Activated CD8-positive, alpha-beta T cell treated with anti-CD3 and anti-CD28 coated beads, Interleukin-2, amount 10 ng/mL, durations not matched to agents 7 days and 5 days (primary cell): ENCODE results near the gene HPCAL1. TPM values are rescaled to one million over a fixed set of nuclear protein-coding genes. Genes with fewer than 3 reads are reported as not detected.
A peak's percentile ranks its signal among the peaks of the same experiment; 100 is the strongest.
"Not testable (repeated sequence)": the region's sequence is repeated elsewhere in the genome, so short reads cannot be mapped to it uniquely, and the experiment has no call there.

ENCODE experiments used
- ATAC-seq: fragments of 150-1000 bp; cut with Tn5 transposase; one replicate; pipeline ENCODE4 v1.10.0; 2021; ENCODE audit warnings: moderate library complexity
- CTCF ChIA-PET: fragments of 350-600 bp; sonication (Branson Sonifier 250); formaldehyde crosslinking; loops from one replicate; lab custom pipeline; 2021; ENCODE audit warnings: antibody characterized with exemption; lab: Charles Lee
- POLR2A ChIA-PET: fragments of 350-600 bp; sonication (Branson Sonifier 250); formaldehyde crosslinking; loops from one replicate; lab custom pipeline; 2021; ENCODE audit warnings: antibody characterized with exemption; lab: Charles Lee
- DNase-seq: peaks from one replicate; pipeline ENCODE4 v3.0.0-alpha.2; 2020
- H3K27ac Mint-ChIP-seq: one replicate; pipeline ENCODE4 v1.8.0; 2021; ENCODE audit warnings: mild to moderate bottlenecking, mixed read lengths
- H3K27me3 Mint-ChIP-seq: one replicate; pipeline ENCODE4 v1.8.0; 2021; ENCODE audit warnings: low read depth, mixed read lengths
- H3K36me3 Mint-ChIP-seq: one replicate; pipeline ENCODE4 v1.8.0; 2021; ENCODE audit warnings: low read depth, mixed read lengths
- H3K4me1 Mint-ChIP-seq: one replicate; pipeline ENCODE4 v1.8.0; 2021; ENCODE audit warnings: low read depth, mixed read lengths
- H3K4me3 Mint-ChIP-seq: one replicate; pipeline ENCODE4 v1.8.0; 2021; ENCODE audit warnings: mild to moderate bottlenecking, mixed read lengths
- H3K9me3 Mint-ChIP-seq: one replicate; pipeline ENCODE4 v1.8.0; 2022; ENCODE audit warnings: mixed read lengths; ENCODE audit not compliant: insufficient read depth
- total RNA-seq, 2 experiments: library from RNA; stranded (reverse); gene quantifications; one replicate each; pipeline ENCODE4 v1.2.3, GENCODE V29; 2021

Gene HPCAL1
- total RNA-seq, 2 experiments from 2014 or later = 55.8 to 56.6 TPM

DNA sequence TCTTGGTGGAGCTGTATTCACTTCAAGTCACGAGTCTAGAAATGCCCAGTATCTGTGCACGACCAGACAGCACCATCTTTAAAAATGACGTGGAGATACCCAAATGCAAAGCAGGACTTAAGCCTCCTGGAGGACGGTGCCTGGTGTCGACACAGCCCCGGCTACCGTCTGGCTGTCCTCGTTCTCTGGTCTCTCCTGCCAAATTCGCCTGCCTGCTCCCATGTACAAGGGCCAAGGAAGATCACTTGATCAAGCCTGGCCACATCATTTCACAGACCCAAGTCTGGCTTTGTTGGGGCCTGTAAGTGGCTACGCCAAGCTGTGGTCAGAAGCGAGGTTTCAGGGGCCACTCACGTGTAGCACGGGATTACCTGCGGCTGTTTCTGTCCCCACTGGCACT is 136.0 kb downstream of the HPCAL1 start:
- ChIA-PET CTCF (interaction anchor here (0.8 to 4.6 kb wide), 6 partner anchors 9 to 368 kb away, joined by 3 to 23 read pairs (median 4); no protein-coding TSS in a partner anchor), POLR2A (no interaction called here)
- Mint-ChIP-seq H3K4me3 (no peak overlapping the region), H3K27ac (no peak overlapping the region), H3K9me3 (no peaks in the 10 kb centered on the region), H3K4me1 (peaks cover 5% of the 10 kb centered on the region), H3K36me3 (peaks cover 35% of the 10 kb centered on the region), H3K27me3 (no peaks in the 10 kb centered on the region)
- ATAC-seq (no peak), DNase-seq (no peak)

DNA sequence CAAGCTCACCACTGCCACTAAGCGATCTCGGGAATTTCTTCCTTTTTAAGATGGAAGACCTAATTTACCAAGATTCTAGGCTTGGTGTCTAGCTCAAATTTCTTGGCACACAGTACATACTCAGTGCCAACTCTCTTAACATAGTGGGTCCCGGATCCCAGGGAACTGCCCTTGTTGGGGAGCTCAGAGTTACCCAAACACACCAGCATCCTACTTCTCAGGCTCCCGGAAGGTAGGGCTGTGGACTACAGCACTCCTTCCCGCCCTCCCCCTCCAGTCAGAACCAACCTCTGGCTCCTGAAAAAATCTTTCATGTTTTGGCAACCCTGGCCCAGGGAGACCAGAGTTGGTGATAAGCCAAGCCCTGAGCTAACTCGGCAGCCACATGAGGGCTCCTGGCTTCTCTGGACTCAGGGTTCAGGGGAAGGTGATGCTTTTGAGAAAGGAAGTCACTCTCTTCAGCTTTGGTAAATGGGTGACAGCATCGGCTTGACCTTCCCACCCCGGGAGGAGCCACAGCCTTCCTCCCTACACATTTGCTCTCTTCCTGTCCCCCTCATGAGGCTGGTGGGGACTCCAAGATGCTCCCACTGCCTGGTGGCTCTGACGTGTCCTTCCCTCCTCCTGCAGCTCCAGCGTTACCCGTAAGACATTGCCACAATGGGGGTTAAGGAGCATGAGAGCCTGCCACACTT is 136.6 kb downstream of the HPCAL1 start:
- Mint-ChIP-seq H3K9me3 (no peaks in the 10 kb centered on the region), H3K4me3 (no peak overlapping the region), H3K27me3 (no peaks in the 10 kb centered on the region), H3K27ac (no peak overlapping the region), H3K4me1 (peaks cover 6% of the 10 kb centered on the region), H3K36me3 (peaks cover 41% of the 10 kb centered on the region)
- ATAC-seq (no peak), DNase-seq (no peak)
- CTCF ChIA-PET = interaction anchor here (0.8 to 4.6 kb wide), 8 partner anchors 8 to 369 kb away, joined by 3 to 23 read pairs (median 4); partner anchors contain the start of gene ODC1
- POLR2A ChIA-PET = no interaction called here

DNA sequence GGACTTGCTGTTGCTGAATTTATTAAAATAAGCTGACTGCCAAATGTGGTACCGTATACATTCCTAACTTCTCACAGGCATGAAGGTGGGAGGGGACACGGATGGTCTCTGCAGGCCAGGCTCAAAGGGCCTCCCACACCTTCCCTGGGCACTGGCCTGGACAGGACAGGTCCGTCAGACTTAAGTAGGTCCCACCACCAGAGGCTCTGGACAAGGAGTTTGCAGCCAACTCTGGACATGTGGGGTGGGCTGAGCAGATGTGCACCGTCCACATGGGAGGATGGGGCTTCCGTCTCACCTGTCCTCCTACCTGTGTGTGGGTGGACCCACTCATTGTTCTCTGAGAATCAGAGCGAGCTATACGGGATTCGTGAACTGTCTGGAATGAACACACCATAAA is 137.3 kb downstream of the HPCAL1 start:
- H3K27ac Mint-ChIP-seq = no peak overlapping the region
- peaks cover 9% of the 10 kb centered on the region for H3K4me1 Mint-ChIP-seq
- ChIA-PET POLR2A (no interaction called here), CTCF (interaction anchor here (1.1 to 4.6 kb wide), 5 partner anchors 9 to 370 kb away, joined by 3 to 23 read pairs (median 4); partner anchors contain the start of gene ODC1)
- ATAC-seq (no peak), DNase-seq (no peak)
- H3K4me3 Mint-ChIP-seq = no peak overlapping the region
- peaks cover 47% of the 10 kb centered on the region for H3K36me3 Mint-ChIP-seq
- H3K9me3 Mint-ChIP-seq = no peaks in the 10 kb centered on the region
- no peaks in the 10 kb centered on the region for H3K27me3 Mint-ChIP-seq

DNA sequence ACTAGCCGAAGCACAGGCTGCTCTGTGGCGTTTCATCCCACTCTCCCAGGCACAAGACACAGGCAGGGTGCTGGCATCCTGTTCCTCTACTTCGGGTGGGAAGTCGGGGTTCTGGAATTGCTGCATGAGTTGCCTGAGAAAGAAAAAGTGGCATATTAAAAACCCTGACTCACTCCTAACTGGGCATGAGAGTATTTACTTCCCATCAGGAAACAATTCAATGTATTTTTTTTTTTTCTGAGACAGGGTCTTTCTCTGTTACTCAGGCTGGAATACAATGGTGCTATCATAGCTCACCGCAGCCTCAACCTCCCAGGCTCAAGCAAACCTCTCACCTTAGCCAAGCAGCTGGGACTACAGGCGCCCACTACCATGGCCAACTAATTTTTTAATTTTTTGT is 138.0 kb downstream of the HPCAL1 start:
- Mint-ChIP-seq H3K27ac (no peak overlapping the region), H3K4me1 (peaks cover 14% of the 10 kb centered on the region), H3K27me3 (no peaks in the 10 kb centered on the region), H3K36me3 (peaks cover 47% of the 10 kb centered on the region), H3K4me3 (no peak overlapping the region), H3K9me3 (no peaks in the 10 kb centered on the region)
- DNase-seq = no peak
- ChIA-PET CTCF (interaction anchor here (1.2 to 4.6 kb wide), 2 partner anchors 228 to 368 kb away, joined by 8 to 23 read pairs; no protein-coding TSS in a partner anchor), POLR2A (no interaction called here)
- no peak for ATAC-seq

DNA sequence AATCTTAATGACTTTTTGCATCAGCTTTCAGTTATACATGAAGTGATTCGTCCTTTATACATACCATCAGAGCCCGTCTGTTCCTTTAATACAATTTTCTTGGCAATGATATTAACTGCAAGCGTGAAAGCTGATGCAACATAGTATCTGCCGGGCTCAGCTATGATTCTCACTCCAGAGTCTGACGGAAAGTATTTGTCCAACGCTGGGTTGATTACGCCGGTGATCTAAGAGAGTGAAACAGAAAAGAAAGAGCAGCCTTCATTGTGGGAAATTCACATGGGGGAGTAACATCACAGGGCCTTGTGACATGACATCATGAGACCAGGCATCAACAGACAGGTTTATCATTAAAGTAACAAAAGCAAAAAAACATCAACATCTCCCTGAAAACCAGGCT is 139.2 kb downstream of the HPCAL1 start:
- H3K36me3 Mint-ChIP-seq = peaks cover 47% of the 10 kb centered on the region
- H3K9me3 Mint-ChIP-seq = no peaks in the 10 kb centered on the region
- peaks cover 23% of the 10 kb centered on the region for H3K4me1 Mint-ChIP-seq
- CTCF ChIA-PET = interaction anchor here (0.8 to 2.5 kb wide), 2 partner anchors 34 to 317 kb away, joined by 3 to 7 read pairs; no protein-coding TSS in a partner anchor
- DNase-seq (no peak), ATAC-seq (no peak)
- no peak overlapping the region for H3K4me3 Mint-ChIP-seq
- H3K27me3 Mint-ChIP-seq = no peaks in the 10 kb centered on the region
- POLR2A ChIA-PET = no interaction called here
- H3K27ac Mint-ChIP-seq = no peak overlapping the region

DNA sequence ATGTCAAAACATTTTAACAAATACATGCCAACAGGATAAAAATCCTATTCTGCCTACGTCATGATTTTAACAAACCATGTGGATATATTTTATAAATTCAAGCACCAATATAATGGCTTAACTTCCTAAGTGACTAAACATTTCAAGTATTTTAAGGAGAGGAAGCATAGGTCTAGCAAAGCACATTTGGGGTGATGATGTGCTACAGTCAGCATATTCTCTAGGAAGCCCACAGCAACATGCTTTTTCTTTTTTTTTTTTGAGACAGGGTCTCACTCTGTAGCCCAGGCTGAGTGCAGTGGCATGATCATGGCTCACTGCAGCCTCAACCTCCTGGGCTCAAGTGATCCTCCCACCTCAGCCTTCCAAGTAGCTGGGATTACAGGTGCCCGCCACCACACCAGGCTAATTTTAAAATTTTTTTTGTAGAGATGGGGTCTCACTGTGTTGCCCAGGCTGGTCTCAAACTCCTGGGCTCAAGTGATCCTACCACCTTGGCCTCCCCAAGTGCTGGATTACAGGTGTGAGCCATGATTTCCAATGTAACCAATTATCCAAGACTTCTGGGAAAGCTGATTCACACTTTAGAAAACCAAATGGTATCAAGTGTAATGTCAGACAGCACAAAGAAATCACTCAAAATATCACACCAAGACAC is 139.9 kb downstream of the HPCAL1 start:
- H3K27ac Mint-ChIP-seq, H3K27me3 Mint-ChIP-seq, DNase-seq, POLR2A ChIA-PET, ATAC-seq, H3K9me3 Mint-ChIP-seq, H3K4me3 Mint-ChIP-seq: not testable (repeated sequence)
- Mint-ChIP-seq H3K36me3 (peaks cover 50% of the 10 kb centered on the region), H3K4me1 (peaks cover 28% of the 10 kb centered on the region)
- CTCF ChIA-PET = interaction anchor here (1.0 to 2.5 kb wide), 4 partner anchors 8 to 369 kb away, joined by 3 to 8 read pairs (median 6); no protein-coding TSS in a partner anchor

DNA sequence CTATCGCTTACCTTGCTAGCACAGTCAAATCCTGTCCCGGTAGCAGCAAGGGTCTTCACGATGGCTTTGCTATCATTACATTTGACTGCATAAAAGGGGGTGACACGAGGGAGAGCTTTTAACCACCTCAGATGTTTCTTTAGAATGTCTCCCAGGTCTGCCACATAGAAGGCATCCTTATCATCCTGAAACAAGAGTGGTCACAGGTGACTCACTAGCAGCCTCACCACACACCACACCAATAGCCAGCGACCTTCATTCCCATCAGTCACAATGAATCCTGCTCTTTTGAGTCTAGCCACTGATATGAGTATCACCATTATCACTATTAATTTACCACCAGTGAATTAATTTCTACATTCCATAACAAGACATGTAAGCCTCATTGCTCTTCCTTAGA is 141.8 kb downstream of the HPCAL1 start:
- H3K9me3 Mint-ChIP-seq = no peaks in the 10 kb centered on the region
- no peak overlapping the region for H3K27ac Mint-ChIP-seq
- CTCF ChIA-PET = interaction anchor here (1.7 to 5.1 kb wide), 4 partner anchors 9 to 320 kb away, joined by 5 to 47 read pairs (median 14); no protein-coding TSS in a partner anchor
- H3K4me3 Mint-ChIP-seq = no peak overlapping the region
- POLR2A ChIA-PET = no interaction called here
- no peak for ATAC-seq
- peak; percentile 43 for DNase-seq
- peaks cover 32% of the 10 kb centered on the region for H3K4me1 Mint-ChIP-seq
- peaks cover 42% of the 10 kb centered on the region for H3K36me3 Mint-ChIP-seq
- no peaks in the 10 kb centered on the region for H3K27me3 Mint-ChIP-seq

DNA sequence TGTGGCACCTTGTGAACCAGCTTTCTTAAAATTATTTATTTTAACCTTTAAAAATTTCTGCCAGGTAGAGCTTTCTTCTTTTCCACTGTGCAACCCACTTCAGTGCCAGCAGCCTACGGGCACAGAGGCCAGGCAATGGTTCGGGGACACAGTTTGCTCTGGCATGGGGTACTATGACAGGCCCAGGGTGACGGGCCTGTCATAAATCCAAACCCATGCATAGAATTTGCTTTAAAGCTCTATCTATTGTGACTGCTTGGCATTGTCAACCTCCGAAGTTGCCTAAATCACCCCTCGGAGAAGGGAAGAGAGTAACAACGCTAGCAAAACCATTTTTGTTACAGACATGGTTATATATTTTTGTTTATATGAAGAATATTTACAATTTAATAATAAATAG is 143.9 kb downstream of the HPCAL1 start:
- ATAC-seq (no peak), DNase-seq (no peak)
- Mint-ChIP-seq H3K36me3 (peaks cover 30% of the 10 kb centered on the region), H3K4me1 (peaks cover 43% of the 10 kb centered on the region), H3K9me3 (no peaks in the 10 kb centered on the region), H3K27me3 (no peaks in the 10 kb centered on the region), H3K4me3 (peak overlapping the region; percentile 65), H3K27ac (no peak overlapping the region)
- ChIA-PET POLR2A (interaction anchor here (0.8 to 1.2 kb wide), 2 partner anchors 14 to 208 kb away, joined by 3 read pairs; no protein-coding TSS in a partner anchor), CTCF (interaction anchor here (1.1 to 5.1 kb wide), 10 partner anchors 7 to 647 kb away, joined by 3 to 47 read pairs (median 4); no protein-coding TSS in a partner anchor)

DNA sequence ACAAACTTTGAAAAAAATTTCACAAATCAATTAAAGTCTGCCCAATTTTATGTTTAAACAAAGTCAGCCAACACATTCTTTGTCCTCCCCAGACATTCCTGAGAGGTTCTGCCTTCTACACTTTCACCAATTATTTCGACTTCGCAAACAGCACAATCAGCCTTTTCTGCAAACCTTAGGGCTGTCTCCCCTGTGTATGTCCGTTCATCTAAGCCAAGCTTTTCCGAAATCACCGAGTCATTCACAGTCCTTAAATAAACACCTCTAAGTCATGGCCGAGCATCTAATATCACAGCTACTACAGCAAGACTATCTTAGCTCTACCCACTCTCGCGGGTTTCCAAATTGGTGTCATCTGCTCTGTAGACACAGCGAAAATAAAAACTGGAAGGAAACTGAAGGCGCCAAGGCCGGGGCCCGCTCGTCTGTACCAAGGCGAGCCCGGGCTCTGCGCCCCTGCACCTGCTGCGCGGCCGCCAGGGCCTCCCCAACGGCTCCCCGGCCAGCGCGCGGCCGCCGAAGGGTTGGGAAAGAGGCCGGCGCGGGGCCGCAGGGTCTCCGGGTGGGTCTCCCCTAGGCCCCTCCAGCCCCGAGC is 144.7 kb downstream of the HPCAL1 start:
- Mint-ChIP-seq H3K27me3 (no peaks in the 10 kb centered on the region), H3K4me1 (peaks cover 43% of the 10 kb centered on the region), H3K9me3 (no peaks in the 10 kb centered on the region), H3K4me3 (peak overlapping the region; percentile 87), H3K27ac (peak overlapping the region; percentile 84), H3K36me3 (peaks cover 24% of the 10 kb centered on the region)
- DNase-seq (peak; percentile 64), ATAC-seq (peak; percentile 18)
- POLR2A ChIA-PET = interaction anchor here (1.0 to 1.9 kb wide), 6 partner anchors 46 to 326 kb away, joined by 3 to 6 read pairs (median 5); partner anchors contain the start of gene RRM2
- CTCF ChIA-PET = interaction anchor here (1.1 to 5.1 kb wide), 13 partner anchors 8 to 648 kb away, joined by 3 to 47 read pairs (median 4); partner anchors contain the start of gene NOL10

DNA sequence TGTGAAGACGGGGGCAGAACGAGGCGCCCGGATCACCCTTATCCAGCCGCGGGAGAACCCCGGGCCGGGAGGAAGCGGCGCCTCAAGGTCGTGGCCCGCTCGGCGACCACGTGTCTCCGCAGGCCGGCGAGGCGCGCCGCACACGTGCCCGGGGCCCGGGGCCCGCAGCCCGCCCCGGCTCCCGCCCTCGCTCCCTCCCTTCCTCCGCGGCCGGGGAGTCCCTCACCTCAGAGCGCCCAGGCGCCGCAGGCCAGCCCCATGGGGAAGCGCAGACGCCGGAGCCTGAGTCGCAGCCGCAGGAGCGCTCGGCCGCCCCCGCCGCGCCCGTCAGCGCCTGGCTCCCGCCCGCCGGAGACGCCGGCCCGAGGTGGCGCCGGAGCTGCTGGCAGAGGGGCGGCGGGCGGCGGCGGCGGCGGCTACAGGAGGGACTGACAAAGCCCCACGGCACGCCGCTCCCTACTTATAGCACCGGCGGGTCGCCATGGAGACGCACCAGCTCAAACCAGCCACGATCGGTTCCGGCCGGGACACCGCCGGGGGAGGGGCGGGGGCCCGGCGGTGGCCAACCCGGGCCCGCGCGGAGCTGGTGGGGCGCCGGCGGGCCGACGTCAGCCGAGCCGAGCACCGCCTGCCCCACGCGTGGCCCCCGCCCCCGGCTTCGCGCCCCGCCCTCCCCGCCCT is 145.3 kb downstream of the HPCAL1 start, which contains the start of gene ODC1:
ODC1 (minus strand) TSS at position 433 of the 681 bp plus-strand sequence. CDS start 3,295 bp downstream, outside the sequence.
- DNase-seq (peak; percentile 96), ATAC-seq (peak; percentile 87)
- peak within 1 kb of the TSS; percentile 91 for H3K27ac Mint-ChIP-seq
- CTCF ChIA-PET = interaction anchor here (0.7 to 5.1 kb wide), 15 partner anchors 8 to 649 kb away, joined by 3 to 47 read pairs (median 4); partner anchors contain the start of gene NOL10
- POLR2A ChIA-PET = interaction anchor here (0.7 to 1.9 kb wide), 10 partner anchors 13 to 330 kb away, joined by 3 to 6 read pairs (median 4); partner anchors contain the start of genes NOL10 and RRM2
- peaks cover 43% of the 10 kb centered on the region for H3K4me1 Mint-ChIP-seq
- peaks cover 22% of the 10 kb centered on the region for H3K36me3 Mint-ChIP-seq
- no peaks in the 10 kb centered on the region for H3K27me3 Mint-ChIP-seq
- H3K4me3 Mint-ChIP-seq = peak within 1 kb of the TSS; percentile 87
- no peaks in the 10 kb centered on the region for H3K9me3 Mint-ChIP-seq
